Lower leg skin (tissue), 3 donors: ENCODE measurements around the gene THADA.

Experiments used
- POLR2A ChIP-seq, 2 donors: fragments of 450-650 bp; IDR thresholded peaks; one replicate each; pipeline ENCODE4 v1.6.1; 2016 to 2017; ENCODE audit warnings: antibody characterized with exemption in 2 of 2, mild to moderate bottlenecking in 1 of 2, moderate library complexity in 1 of 2
- TF ChIP-seq, protein P1 (sequence below), 3 donors: fragments of 450-650 bp; IDR thresholded peaks; one replicate each; pipeline ENCODE4 v1.5.1; 2016; ENCODE audit warnings: antibody characterized with exemption in 3 of 3, mild to moderate bottlenecking in 3 of 3, moderate library complexity in 2 of 3

DNA sequence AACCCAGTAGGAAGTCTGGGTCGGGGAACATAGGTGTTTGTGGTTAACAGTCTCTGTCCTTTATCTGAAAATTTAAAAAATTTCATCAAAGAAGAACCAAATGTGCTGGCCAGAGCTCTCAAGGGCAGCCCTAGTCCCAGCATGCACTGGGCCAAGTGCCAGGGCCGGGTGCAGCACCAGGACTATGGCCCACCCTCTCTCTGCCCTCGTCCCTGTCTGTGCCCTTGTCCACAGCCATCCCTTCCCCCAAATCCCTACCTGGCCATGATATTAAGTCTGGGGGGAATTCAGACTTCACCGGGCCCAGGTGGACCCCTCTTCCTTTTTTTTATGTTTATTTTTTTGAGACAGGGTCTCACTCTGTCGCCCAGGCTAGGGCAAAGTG is 355.1 kb downstream of the THADA start:
- TF ChIP-seq, protein P1, sequence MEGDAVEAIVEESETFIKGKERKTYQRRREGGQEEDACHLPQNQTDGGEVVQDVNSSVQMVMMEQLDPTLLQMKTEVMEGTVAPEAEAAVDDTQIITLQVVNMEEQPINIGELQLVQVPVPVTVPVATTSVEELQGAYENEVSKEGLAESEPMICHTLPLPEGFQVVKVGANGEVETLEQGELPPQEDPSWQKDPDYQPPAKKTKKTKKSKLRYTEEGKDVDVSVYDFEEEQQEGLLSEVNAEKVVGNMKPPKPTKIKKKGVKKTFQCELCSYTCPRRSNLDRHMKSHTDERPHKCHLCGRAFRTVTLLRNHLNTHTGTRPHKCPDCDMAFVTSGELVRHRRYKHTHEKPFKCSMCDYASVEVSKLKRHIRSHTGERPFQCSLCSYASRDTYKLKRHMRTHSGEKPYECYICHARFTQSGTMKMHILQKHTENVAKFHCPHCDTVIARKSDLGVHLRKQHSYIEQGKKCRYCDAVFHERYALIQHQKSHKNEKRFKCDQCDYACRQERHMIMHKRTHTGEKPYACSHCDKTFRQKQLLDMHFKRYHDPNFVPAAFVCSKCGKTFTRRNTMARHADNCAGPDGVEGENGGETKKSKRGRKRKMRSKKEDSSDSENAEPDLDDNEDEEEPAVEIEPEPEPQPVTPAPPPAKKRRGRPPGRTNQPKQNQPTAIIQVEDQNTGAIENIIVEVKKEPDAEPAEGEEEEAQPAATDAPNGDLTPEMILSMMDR (IDR thresholded peaks at IDR 0.05), result no peak
- TF ChIP-seq POLR2A (IDR thresholded peaks at IDR 0.05), result no peak
